Measurements from ENCODE around the gene RTBDN. TPM values are rescaled to one million over a fixed set of nuclear protein-coding genes. Genes with fewer than 3 reads are reported as not detected.

The RTBDN gene
- total RNA-seq, 1 donor, result not detected

GRCh38 chr19:12872941-12873890, 38.8 kb upstream of the RTBDN start:
- H3K4me3 ChIP-seq (ENCODE audit: low read depth, low read length), result peak overlapping the region; percentile 43

GRCh38 chr19:12872255-12872654, 37.9 kb upstream of the RTBDN start:
- no peak overlapping the region for H3K4me3 ChIP-seq (ENCODE audit: low read depth, low read length)
- no peak for DNase-seq (ENCODE audit: low read depth)
- no peak for TF ChIP-seq CTCF (IDR thresholded peaks at IDR 0.05; ENCODE audit: insufficient read depth, low read depth, low read length)

More at GRCh38 chr19:12872941-12873890, 38.8 kb upstream of the RTBDN start:
- TF ChIP-seq CTCF (IDR thresholded peaks at IDR 0.05; ENCODE audit: insufficient read depth, low read depth, low read length), result no peak
- peak; percentile 75 for DNase-seq (ENCODE audit: low read depth)

- DNase-seq (ENCODE audit: low read depth), result no peak
- TF ChIP-seq CTCF (IDR thresholded peaks at IDR 0.05; ENCODE audit: insufficient read depth, low read depth, low read length), result no peak
- no peak overlapping the region for H3K4me3 ChIP-seq (ENCODE audit: low read depth, low read length)
These were observed 37.3 kb upstream of the RTBDN start for GRCh38 chr19:12871681-12872080.

GRCh38 chr19:12868540-12869112, 34.2 kb upstream of the RTBDN start:
- TF ChIP-seq CTCF (IDR thresholded peaks at IDR 0.05; ENCODE audit: insufficient read depth, low read depth, low read length), result no peak
- DNase-seq (ENCODE audit: low read depth), result no peak
- H3K4me3 ChIP-seq (ENCODE audit: low read depth, low read length), result no peak overlapping the region

- peak overlapping the region; percentile 52 for H3K4me3 ChIP-seq (ENCODE audit: low read depth, low read length)
- peak; percentile 52 for DNase-seq (ENCODE audit: low read depth)
- no peak for TF ChIP-seq CTCF (IDR thresholded peaks at IDR 0.05; ENCODE audit: insufficient read depth, low read depth, low read length)
These were observed 33.0 kb upstream of the RTBDN start for GRCh38 chr19:12867120-12868099.

GRCh38 chr19:12866416-12867119, 32.2 kb upstream of the RTBDN start:
- DNase-seq (ENCODE audit: low read depth), result no peak

More at GRCh38 chr19:12866416-12867119, 32.2 kb upstream of the RTBDN start:
- no peak for TF ChIP-seq CTCF (IDR thresholded peaks at IDR 0.05; ENCODE audit: insufficient read depth, low read depth, low read length)
- no peak overlapping the region for H3K4me3 ChIP-seq (ENCODE audit: low read depth, low read length)

Data from fibroblast of villous mesenchyme (primary cell).